Right cardiac atrium (tissue), 5 donors: ENCODE results near the gene SLC16A2. TPM values are rescaled to one million over a fixed set of nuclear protein-coding genes. Genes with fewer than 3 reads are reported as not detected.
"Not testable (repeated sequence)": the region's sequence is repeated elsewhere in the genome, so short reads cannot be mapped to it uniquely, and the experiment has no call there.

Experiments
- ATAC-seq, 2 donors: fragments of 200-7000 bp; cut with Tn5 transposase; one replicate each; pipeline versions ENCODE4 v1.8.0 to v1.9.1; 2020; ENCODE audit warnings: moderate library complexity in 2 of 2, mild to moderate bottlenecking in 1 of 2
- DNase-seq, 3 donors: peaks; one replicate each; pipeline ENCODE4 v3.0.0-alpha.2; 2020
- H3K27ac ChIP-seq: one replicate; pipeline ENCODE4 v1.5.1; 2013; ENCODE audit warnings: mild to moderate bottlenecking, low read length, control low read depth, moderate library complexity
- H3K27me3 ChIP-seq: one replicate; pipeline ENCODE4 v1.6.1; 2013; ENCODE audit not compliant: control insufficient read depth, insufficient read depth
- H3K4me1 ChIP-seq: one replicate; pipeline ENCODE4 v1.6.1; 2013; ENCODE audit warnings: low read length; ENCODE audit not compliant: control insufficient read depth, insufficient read depth
- H3K4me3 ChIP-seq: one replicate; pipeline ENCODE4 v1.5.1; 2013; ENCODE audit warnings: low read length, control low read depth
- H3K9me3 ChIP-seq: one replicate; pipeline ENCODE4 v1.6.1; 2013; ENCODE audit warnings: low read length; ENCODE audit not compliant: control insufficient read depth
- WGBS: extraction: QIAGEN DNeasy Blood & Tissue Kit; methylation state at CpG from one replicate; pipeline ENCODE4 v1.1.7; 2013; 5-methylcytosine and 5-hydroxymethylcytosine counted together
- intact Hi-C, 4 donors: fragments of 100-400 bp; cut with DNase I; formaldehyde crosslinking; loops; one replicate each; pipeline versions ENCODE4 v1.11.0 to v1.14.0; 2022 to 2023
- polyA plus RNA-seq: library from polyadenylated mRNA; stranded (reverse); fragments of 200-250 nt; gene quantifications from one replicate; pipeline ENCODE4 v1.2.3, GENCODE V29; 2013
- total RNA-seq, 4 donors: library from RNA; stranded (reverse); fragmentation: NEBNext Ultra II Directional; extraction: Animal tissue kit (Norgen Biotek cat#: 25700); gene quantifications; one replicate each; pipeline ENCODE4 v1.2.1, GENCODE V29; 2021
- donor health status: healthy with polysubstance abuse.
- donor health status: DM: no; HTN: yes; CAD: no.
- donor health status: DM: no; HTN: no; CAD: no.
- donor health status: DM: no; HTN: yes; CAD: no; lungs with severe emphysema.
- donor health status: DM: yes; HTN: yes; CAD: no.

Gene SLC16A2
- total and polyA plus RNA-seq, 5 donors: 6.8 to 17.7 (median 12.4) TPM

GRCh38 chrX:74461384-74461783 is 40.1 kb downstream of the SLC16A2 start:
- ATAC-seq (no peak), DNase-seq (no peak)
- 77% methylated on average over 4 of the region's 4 CpGs for WGBS

GRCh38 chrX:74464722-74465121 is 43.4 kb downstream of the SLC16A2 start:
- ATAC-seq: no peak
- WGBS: 100% methylated on average over 1 of the region's 1 CpG
- intact Hi-C loops: no loop called here

More at GRCh38 chrX:74461384-74461783, 40.1 kb downstream of the SLC16A2 start:
- Histone ChIP-seq H3K27ac (no peak overlapping the region), H3K4me1 (no peaks in the 10 kb centered on the region), H3K9me3 (no peaks in the 10 kb centered on the region), H3K27me3 (no peaks in the 10 kb centered on the region), H3K4me3 (no peak overlapping the region)
- intact Hi-C loops: no loop called here

GRCh38 chrX:74465424-74465823 is 44.1 kb downstream of the SLC16A2 start:
- no peak for DNase-seq
- no peak overlapping the region for H3K27ac ChIP-seq
- no peaks in the 10 kb centered on the region for H3K4me1 ChIP-seq
- intact Hi-C loops: no loop called here
- no peaks in the 10 kb centered on the region for H3K9me3 ChIP-seq
- H3K4me3 ChIP-seq: no peak overlapping the region
- no peaks in the 10 kb centered on the region for H3K27me3 ChIP-seq
- no peak for ATAC-seq
- 100% methylated on average over 1 of the region's 1 CpG for WGBS

More at GRCh38 chrX:74464722-74465121, 43.4 kb downstream of the SLC16A2 start:
- no peak overlapping the region for H3K27ac ChIP-seq
- no peak overlapping the region for H3K4me3 ChIP-seq
- H3K4me1 ChIP-seq: no peaks in the 10 kb centered on the region
- no peaks in the 10 kb centered on the region for H3K9me3 ChIP-seq
- DNase-seq: no peak
- H3K27me3 ChIP-seq: no peaks in the 10 kb centered on the region

GRCh38 chrX:74467656-74468055 is 46.4 kb downstream of the SLC16A2 start:
- Histone ChIP-seq H3K4me1 (no peaks in the 10 kb centered on the region), H3K4me3 (no peak overlapping the region), H3K27me3 (no peaks in the 10 kb centered on the region), H3K27ac (no peak overlapping the region), H3K9me3 (no peaks in the 10 kb centered on the region)
- DNase-seq (no peak), ATAC-seq (no peak)
- intact Hi-C loops: no loop called here

- H3K4me1 ChIP-seq, H3K27me3 ChIP-seq, DNase-seq, H3K9me3 ChIP-seq, intact Hi-C loops, ATAC-seq, H3K4me3 ChIP-seq, H3K27ac ChIP-seq: not testable (repeated sequence)
- 89% methylated on average over 2 of the region's 2 CpGs for WGBS
Observed at GRCh38 chrX:74473116-74473515, 51.8 kb downstream of the SLC16A2 start.

GRCh38 chrX:74490247-74490646 is 69.0 kb downstream of the SLC16A2 start:
- Histone ChIP-seq H3K27me3 (no peaks in the 10 kb centered on the region), H3K4me3 (no peak overlapping the region), H3K4me1 (peaks cover 4% of the 10 kb centered on the region), H3K27ac (no peak overlapping the region), H3K9me3 (no peaks in the 10 kb centered on the region)
- WGBS: 88% methylated on average over 1 of the region's 1 CpG
- DNase-seq: no peak
- intact Hi-C loops: no loop called here
- no peak for ATAC-seq

- no peak for ATAC-seq
- DNase-seq: no peak
- 75% methylated on average over 3 of the region's 3 CpGs for WGBS
- H3K4me1 ChIP-seq: peaks cover 4% of the 10 kb centered on the region
- H3K27ac ChIP-seq: no peak overlapping the region
- H3K9me3 ChIP-seq: no peaks in the 10 kb centered on the region
- no peak overlapping the region for H3K4me3 ChIP-seq
- intact Hi-C loops: no loop called here
- H3K27me3 ChIP-seq: no peaks in the 10 kb centered on the region
Observed at GRCh38 chrX:74492720-74493201, 71.5 kb downstream of the SLC16A2 start.

GRCh38 chrX:74493806-74494205 is 72.5 kb downstream of the SLC16A2 start:
- DNase-seq: no peak
- WGBS: 77% methylated on average over 3 of the region's 3 CpGs
- Histone ChIP-seq H3K4me1 (peaks cover 4% of the 10 kb centered on the region), H3K27me3 (no peaks in the 10 kb centered on the region), H3K27ac (no peak overlapping the region), H3K9me3 (no peaks in the 10 kb centered on the region), H3K4me3 (no peak overlapping the region)
- intact Hi-C loops: no loop called here
- ATAC-seq: no peak

GRCh38 chrX:74498924-74499323 is 77.6 kb downstream of the SLC16A2 start:
- H3K9me3 ChIP-seq: no peaks in the 10 kb centered on the region
- H3K4me1 ChIP-seq: peaks cover 1% of the 10 kb centered on the region
- DNase-seq: no peak
- ATAC-seq: no peak
- no peak overlapping the region for H3K4me3 ChIP-seq
- H3K27ac ChIP-seq: no peak overlapping the region
- no peaks in the 10 kb centered on the region for H3K27me3 ChIP-seq
- intact Hi-C loops: no loop called here

- DNase-seq (no peak), ATAC-seq (no peak)
- Histone ChIP-seq H3K27me3 (no peaks in the 10 kb centered on the region), H3K27ac (no peak overlapping the region), H3K4me1 (no peaks in the 10 kb centered on the region), H3K9me3 (no peaks in the 10 kb centered on the region), H3K4me3 (no peak overlapping the region)
- WGBS: 80% methylated on average over 2 of the region's 2 CpGs
- intact Hi-C loops: no loop called here
Observed at GRCh38 chrX:74500067-74500466, 78.8 kb downstream of the SLC16A2 start.

GRCh38 chrX:74500555-74500954 is 79.3 kb downstream of the SLC16A2 start:
- DNase-seq: no peak
- intact Hi-C loops: no loop called here
- H3K9me3 ChIP-seq: no peaks in the 10 kb centered on the region
- no peak overlapping the region for H3K4me3 ChIP-seq
- no peaks in the 10 kb centered on the region for H3K4me1 ChIP-seq
- WGBS: 93% methylated on average over 4 of the region's 4 CpGs
- H3K27me3 ChIP-seq: no peaks in the 10 kb centered on the region
- ATAC-seq: no peak
- H3K27ac ChIP-seq: no peak overlapping the region

- Histone ChIP-seq H3K4me1 (no peaks in the 10 kb centered on the region), H3K9me3 (no peaks in the 10 kb centered on the region), H3K4me3 (no peak overlapping the region), H3K27me3 (no peaks in the 10 kb centered on the region), H3K27ac (no peak overlapping the region)
- ATAC-seq (no peak), DNase-seq (no peak)
- intact Hi-C loops: no loop called here
- WGBS: 46% methylated on average over 2 of the region's 2 CpGs
Observed at GRCh38 chrX:74505437-74505836, 84.1 kb downstream of the SLC16A2 start.
